ENCODE data around the gene SNX20.

The SNX20 gene

DNA sequence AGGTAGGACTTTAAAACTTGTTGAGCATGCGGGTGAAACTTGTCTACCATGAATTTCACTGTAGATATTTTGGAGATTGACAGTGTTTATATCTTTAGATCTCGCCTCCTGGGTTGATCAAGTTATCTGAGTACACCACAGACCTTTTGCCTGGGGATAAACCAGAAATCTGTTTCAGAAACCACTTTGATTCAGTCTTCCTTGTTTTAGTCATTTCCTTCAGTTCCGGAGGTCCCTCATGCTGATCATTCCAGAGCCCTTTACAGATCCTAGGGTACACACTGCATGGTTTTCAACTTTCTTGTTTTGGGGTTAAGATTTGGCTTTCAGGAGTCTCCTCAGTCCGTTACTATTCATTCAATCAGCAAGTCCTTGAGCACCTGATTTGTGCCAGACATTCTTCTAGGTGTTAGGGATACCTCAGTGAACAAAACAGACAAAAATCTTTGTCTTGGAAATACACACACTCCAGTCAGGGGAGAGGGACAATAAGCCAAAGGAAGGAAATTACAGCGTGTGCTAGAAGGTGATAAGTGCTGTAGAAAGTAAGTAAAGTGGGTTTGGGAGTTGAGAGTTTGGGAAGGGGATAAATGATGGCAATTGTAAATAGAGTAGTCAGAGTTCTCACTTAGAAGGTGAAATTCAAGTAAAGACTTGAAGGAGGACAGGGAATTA is 24.5 kb upstream of the SNX20 start:
- FAIRE-seq (no peak), DNase-seq (ENCODE audit: low spot score) (no peak)

DNA sequence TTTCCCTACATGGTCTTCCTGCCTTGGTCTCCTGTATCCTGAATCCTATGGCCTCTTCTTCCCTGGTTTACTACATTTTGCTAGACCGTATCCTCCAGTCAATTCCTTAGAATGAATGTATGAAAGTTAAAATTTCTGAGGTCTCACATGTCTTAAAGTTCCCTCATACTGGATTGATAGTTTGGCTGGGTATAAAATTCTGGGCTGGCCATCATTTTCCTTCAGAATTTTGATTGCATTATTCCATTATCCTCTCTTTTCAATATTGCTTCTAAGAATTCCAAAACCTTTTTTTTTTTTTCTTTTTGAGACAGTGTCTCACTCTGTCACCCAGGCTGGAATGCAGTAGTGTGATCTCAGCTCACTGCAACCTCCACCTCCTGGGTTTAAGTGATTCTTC is 23.1 kb upstream of the SNX20 start:
- DNase-seq (ENCODE audit: low spot score) (no peak), FAIRE-seq (no peak)

DNA sequence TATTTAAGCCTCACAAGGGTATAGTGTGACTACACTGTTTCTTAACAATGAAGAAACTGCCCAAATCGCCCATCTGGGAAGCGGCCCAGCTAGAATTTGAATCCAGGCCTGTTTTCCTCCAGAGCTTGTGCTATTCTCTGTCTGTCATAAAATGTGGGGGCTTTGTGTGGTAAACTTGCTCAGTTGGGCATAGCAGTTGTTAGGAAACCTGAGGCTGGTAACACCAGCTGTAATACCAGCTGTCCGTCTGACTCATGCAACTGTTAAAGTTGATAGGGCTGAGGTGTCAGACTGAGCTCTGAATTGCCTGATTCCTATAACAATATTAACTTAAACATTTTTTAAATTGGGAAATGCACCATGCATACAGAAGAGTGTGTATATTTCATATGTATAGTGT is 21.6 kb upstream of the SNX20 start:
- no peak for DNase-seq (ENCODE audit: low spot score)
- FAIRE-seq: no peak

DNA sequence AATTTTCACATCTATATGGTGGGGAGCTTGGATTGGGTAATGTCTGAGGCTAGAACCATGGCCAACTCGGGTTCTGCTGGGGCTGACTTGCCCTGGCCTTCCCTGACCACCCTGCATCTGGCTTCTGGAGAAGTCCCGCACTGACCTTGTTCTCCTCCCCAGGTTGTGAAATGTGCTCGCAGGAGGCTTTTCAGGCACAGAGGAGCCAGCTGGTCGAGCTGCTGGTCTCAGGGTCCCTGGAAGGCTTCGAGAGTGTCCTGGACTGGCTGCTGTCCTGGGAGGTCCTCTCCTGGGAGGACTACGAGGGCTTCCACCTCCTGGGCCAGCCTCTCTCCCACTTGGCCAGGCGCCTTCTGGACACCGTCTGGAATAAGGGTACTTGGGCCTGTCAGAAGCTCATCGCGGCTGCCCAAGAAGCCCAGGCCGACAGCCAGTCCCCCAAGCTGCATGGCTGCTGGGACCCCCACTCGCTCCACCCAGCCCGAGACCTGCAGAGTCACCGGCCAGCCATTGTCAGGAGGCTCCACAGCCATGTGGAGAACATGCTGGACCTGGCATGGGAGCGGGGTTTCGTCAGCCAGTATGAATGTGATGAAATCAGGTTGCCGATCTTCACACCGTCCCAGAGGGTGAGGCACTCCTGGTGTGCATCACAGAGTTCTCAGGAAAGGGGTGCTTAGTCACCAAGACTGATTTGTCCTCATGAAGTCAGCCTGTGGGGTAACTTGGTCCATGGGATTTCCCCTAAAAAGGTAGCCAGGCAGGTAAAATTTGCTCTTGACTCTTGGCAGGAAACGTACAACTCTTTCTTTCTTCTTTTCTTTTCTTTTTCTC is 18.4 kb upstream of the SNX20 start:
- DNase-seq (ENCODE audit: low spot score): no peak
- no peak for FAIRE-seq

GRCh38 chr16:50697881-50698767 is 17.0 kb upstream of the SNX20 start:
- FAIRE-seq (no peak), DNase-seq (ENCODE audit: low spot score) (peak; percentile 26)

GRCh38 chr16:50697421-50697715 is 16.3 kb upstream of the SNX20 start:
- DNase-seq (ENCODE audit: low spot score): no peak
- FAIRE-seq: no peak

DNA sequence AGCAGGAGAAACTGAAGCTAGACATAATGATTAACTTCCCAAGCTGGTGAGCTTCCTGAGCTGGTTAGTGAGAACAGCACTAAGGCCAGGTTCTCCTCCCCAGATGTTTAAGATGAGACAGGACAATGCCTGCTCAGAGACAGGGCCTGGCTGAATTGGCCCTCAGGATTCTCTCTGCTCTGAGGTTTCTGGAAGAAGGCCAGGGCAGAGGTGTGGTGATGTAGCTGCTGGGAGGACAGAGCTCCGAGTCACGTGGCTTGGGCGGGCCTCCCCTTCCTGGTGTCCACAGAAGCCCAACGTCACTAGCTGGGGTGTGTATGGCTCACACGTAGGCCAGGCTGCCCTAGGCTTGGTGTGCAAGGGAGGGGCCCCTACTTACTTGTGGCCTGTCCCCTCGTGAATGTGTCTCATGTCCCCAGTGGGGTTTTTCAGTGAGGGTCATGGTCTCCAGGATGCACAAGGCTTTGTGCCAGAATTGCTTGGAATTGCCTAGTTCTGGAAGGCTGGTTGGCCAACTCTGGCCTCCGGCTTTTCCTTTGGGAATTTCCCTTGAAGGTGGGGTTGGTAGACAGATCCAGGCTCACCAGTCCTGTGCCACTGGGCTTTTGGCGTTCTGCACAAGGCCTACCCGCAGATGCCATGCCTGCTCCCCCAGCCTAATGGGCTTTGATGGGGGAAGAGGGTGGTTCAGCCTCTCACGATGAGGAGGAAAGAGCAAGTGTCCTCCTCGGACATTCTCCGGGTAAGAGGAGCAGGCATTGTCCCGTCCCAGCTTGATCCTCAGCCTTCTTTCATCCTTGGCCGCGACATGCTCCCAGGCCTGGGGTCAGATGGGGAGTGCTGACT is 15.7 kb upstream of the SNX20 start:
- DNase-seq (ENCODE audit: low spot score): peak; percentile 71
- FAIRE-seq: no peak

- no peak for DNase-seq (ENCODE audit: low spot score)
- no peak for FAIRE-seq
Measured at GRCh38 chr16:50696126-50696525, 15.0 kb upstream of the SNX20 start.

DNA sequence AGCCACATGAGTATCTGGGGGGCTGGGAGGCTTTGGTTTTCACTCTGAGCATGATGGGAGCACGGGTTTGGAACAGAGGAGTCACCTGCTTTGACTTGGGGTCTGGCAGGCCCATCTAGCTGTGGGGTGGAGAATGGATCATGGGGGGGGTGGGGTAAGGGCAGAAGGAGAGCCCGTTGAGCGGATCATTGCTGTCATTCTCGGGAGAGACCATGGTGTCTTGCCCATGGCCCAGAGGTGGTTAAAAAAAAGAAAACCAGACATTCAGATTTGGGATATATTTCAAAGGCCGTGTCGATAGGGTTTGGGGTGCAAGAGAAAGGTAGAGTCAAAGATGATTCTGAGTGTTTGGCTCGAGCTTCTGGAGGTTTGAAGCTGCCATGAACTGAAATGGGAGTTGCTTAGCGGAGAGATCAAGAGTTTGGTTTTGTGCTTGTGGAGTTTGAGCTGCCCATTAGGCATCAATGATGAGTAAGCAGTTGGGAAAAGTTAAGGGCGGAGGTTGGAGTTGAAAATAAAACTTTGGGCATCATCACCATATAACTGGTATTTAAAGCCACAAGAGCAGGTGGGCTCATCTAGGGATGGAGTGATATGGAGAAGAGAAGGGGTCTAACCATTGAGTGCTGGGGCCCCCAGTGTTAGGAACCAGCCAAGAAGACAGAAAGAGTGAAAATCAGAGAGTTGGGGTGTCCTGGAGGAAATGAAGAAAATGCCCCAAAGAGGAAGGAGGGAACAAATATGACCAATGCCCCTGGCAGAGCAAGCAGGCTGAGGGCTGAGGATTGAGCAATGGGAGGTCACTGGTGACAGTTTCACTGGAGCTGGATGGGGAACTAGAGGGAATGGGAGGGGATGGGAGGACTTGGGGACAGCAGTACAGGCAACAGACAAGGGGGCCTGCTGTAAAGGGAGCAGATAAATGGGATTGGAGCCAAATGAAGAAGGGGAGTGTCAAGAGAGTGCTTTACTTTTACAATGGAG is 14.2 kb upstream of the SNX20 start:
- no peak for DNase-seq (ENCODE audit: low spot score)
- no peak for FAIRE-seq

- FAIRE-seq (no peak), DNase-seq (ENCODE audit: low spot score) (no peak)
Measured at GRCh38 chr16:50694206-50694605, 13.1 kb upstream of the SNX20 start.

- peak; percentile 46 for DNase-seq (ENCODE audit: low spot score)
- FAIRE-seq: no peak
Measured at GRCh38 chr16:50692999-50693781, 12.1 kb upstream of the SNX20 start, which contains the start of gene NOD2. Gene NOD2 (plus strand): TSS chr16:50693606. CDS start chr16:50699496, 5,890 bp downstream.

DNA sequence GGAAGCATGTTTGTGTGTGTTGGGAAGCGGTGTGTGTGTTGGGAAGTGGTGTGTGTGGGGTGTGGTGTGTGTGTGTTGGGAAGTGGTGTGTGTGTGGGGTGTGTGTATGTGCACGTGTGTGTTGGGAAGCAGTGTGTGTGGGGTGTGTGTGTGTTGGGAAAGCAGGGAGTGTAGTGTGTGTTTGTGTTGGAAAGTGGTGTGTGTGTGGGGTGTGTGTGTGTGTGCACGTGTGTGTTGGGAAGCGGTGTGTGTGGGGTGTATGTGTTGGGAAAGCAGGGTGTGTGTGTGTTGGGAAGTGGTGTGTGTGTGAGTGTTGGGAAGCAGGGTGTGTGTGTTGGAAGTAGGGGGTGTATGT is 11.5 kb upstream of the SNX20 start:
- FAIRE-seq (peak; percentile 97), DNase-seq (ENCODE audit: low spot score) (no peak)

- no peak for FAIRE-seq
- no peak for DNase-seq (ENCODE audit: low spot score)
Measured at GRCh38 chr16:50690177-50690576, 9.1 kb upstream of the SNX20 start.

- no peak for FAIRE-seq
- DNase-seq (ENCODE audit: low spot score): no peak
Measured at GRCh38 chr16:50688867-50689266, 7.8 kb upstream of the SNX20 start.

DNA sequence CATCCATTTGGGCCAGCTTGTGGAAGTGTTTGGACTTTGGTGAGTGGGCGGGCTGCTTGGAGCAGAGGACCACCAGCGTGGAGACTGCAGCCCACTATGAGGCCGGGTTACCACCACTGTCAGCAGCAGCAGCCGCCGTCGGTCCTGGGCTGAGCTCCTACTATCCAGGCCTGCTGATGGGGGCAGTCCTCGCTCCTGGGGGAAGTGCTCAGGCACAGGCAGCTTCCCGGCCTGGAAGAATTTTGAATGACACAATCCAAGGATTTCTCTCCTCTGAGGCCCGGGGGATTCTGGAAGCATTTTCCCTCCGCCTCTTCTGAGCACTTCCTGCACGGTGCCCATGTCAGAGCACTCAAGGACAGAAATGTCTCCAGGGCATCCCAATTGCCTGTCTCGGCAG is 7.0 kb upstream of the SNX20 start:
- DNase-seq (ENCODE audit: low spot score): no peak
- no peak for FAIRE-seq

GRCh38 chr16:50685462-50686063 is 4.5 kb upstream of the SNX20 start:
- FAIRE-seq (no peak), DNase-seq (ENCODE audit: low spot score) (no peak)

GRCh38 chr16:50684823-50685461 is 3.8 kb upstream of the SNX20 start:
- FAIRE-seq: no peak
- no peak for DNase-seq (ENCODE audit: low spot score)

GRCh38 chr16:50683689-50684374 is 2.7 kb upstream of the SNX20 start:
- DNase-seq (ENCODE audit: low spot score): no peak
- no peak for FAIRE-seq
